Mucosa of descending colon (tissue), 3 donors: ENCODE data around the gene SEC61A1. TPM values are rescaled to one million over a fixed set of nuclear protein-coding genes. Genes with fewer than 3 reads are reported as not detected.

Experiments used
- ATAC-seq: fragments of 200-7000 bp; cut with Tn5 transposase; one replicate; pipeline ENCODE4 v1.9.1; 2020; ENCODE audit warnings: mild to moderate bottlenecking, moderate library complexity
- DNase-seq, 3 donors: peaks; one replicate each; pipeline ENCODE4 v3.0.0-alpha.2; 2020
- H3K36me3 ChIP-seq: fragments of 200-600 bp; one replicate; pipeline ENCODE4 v1.8.0; 2021; ENCODE audit warnings: low read depth, mild to moderate bottlenecking
- H3K4me1 ChIP-seq: fragments of 200-600 bp; one replicate; pipeline ENCODE4 v1.8.0; 2021; ENCODE audit warnings: low read depth, mild to moderate bottlenecking
- H3K4me3 ChIP-seq: fragments of 200-600 bp; one replicate; pipeline ENCODE4 v1.8.0; 2021; ENCODE audit warnings: mild to moderate bottlenecking
- H3K9me3 ChIP-seq: fragments of 200-600 bp; one replicate; pipeline ENCODE4 v1.8.0; 2021; ENCODE audit warnings: mild to moderate bottlenecking
- CTCF ChIP-seq: fragments of 200-600 bp; IDR thresholded peaks from one replicate; pipeline ENCODE4 v1.8.0; 2022; ENCODE audit warnings: antibody characterized with exemption, mild to moderate bottlenecking
- intact Hi-C, 2 donors: fragments of 100-400 bp; cut with DNase I in 1 of 2; cut with micrococcal nuclease in 1 of 2; formaldehyde crosslinking; loops; one replicate each; pipeline versions ENCODE4 v1.11.0 to v1.11.1; 2022; cut with DNase I, micrococcal nuclease
- total RNA-seq, 3 donors: library from RNA; stranded (reverse); fragmentation: NEBNext Ultra II Directional in 2 of 3; extraction: Animal tissue kit (Norgen Biotek cat#: 25700) in 2 of 3; gene quantifications; one replicate each; pipeline versions ENCODE4 v1.2.1 to v1.2.4, GENCODE V29; 2021 to 2023
- donor health status: DM: no; HTN: no; CAD: no; lungs with moderate emphysema.
- donor health status: DM: no; HTN: no; CAD: no.
- donor health status: DM: no; HTN: yes; CAD: no.

The SEC61A1 gene
- total RNA-seq, 3 donors from 2014 or later = 111 to 159 (median 116) TPM

DNA sequence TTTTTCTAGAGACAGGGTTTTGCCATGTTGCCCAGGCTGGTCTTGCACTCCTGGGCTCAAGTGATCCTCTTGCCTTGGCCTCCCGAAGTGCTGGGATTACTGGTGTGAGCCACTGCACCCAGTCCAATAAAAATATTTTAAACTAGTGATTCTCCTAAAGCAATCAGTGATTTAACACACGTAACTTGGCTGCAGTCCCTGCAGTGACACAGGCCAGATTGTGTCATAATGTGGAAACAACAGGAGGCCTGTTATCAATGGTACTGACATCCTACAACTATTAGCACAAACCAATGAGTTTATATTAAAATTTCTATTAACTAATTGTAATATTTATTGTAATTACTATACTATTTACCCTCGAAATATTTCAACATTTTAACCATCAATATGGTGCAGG, 1.6 kb upstream of the SEC61A1 start:
- H3K4me3 ChIP-seq = no peak overlapping the region
- peak in 1 of 3 donors; percentile 25 for DNase-seq
- no peaks in the 10 kb centered on the region for H3K9me3 ChIP-seq
- intact Hi-C loops = no loop called here
- H3K36me3 ChIP-seq = no peaks in the 10 kb centered on the region
- ATAC-seq = no peak
- TF ChIP-seq CTCF = no peak
- H3K4me1 ChIP-seq = peaks cover 22% of the 10 kb centered on the region

- intact Hi-C loops = no loop called here
- Histone ChIP-seq H3K4me1 (peaks cover 22% of the 10 kb centered on the region), H3K36me3 (no peaks in the 10 kb centered on the region), H3K9me3 (no peaks in the 10 kb centered on the region), H3K4me3 (peak overlapping the region; percentile 83)
- DNase-seq (no peak), ATAC-seq (no peak)
- TF ChIP-seq CTCF = no peak
These were observed 789 bp upstream of the SEC61A1 start for GRCh38 chr3:128051459-128051836.

DNA sequence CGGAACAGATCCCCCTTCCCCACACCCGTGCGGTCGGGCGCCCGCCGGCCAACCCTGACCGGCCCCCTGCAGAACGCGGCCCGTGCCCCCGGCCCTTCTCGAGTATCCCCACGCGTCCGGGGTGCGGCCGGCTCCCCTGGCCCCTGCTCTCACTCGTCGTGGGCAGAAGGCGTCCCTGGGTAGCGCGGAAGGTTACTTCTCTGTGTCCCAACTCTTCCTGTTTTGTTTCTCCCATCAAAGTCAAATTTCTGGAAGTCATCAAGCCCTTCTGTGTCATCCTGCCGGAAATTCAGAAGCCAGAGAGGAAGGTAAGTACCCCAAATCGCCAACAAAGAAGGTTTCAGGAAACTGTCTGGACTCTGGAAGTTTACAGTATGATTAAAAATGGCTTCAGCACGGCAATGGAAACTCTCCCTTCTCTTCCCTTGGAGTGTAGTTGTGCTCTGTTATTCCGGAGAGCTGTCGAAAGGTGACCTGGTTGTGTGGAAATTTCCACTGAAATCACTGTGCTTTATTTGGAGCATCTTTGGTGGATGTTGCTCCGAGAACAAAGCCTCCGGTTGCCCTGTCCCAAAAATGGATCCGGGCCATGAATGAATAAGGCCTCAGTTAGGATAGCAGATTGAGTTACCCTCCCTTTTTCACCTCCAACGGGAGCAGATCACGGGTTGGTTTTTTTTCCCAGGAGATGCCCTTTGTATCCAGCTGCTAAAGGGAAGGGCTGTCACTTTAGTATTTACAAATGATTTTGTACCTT, 536 bp downstream of the SEC61A1 start:
- peaks cover 22% of the 10 kb centered on the region for H3K4me1 ChIP-seq

DNA sequence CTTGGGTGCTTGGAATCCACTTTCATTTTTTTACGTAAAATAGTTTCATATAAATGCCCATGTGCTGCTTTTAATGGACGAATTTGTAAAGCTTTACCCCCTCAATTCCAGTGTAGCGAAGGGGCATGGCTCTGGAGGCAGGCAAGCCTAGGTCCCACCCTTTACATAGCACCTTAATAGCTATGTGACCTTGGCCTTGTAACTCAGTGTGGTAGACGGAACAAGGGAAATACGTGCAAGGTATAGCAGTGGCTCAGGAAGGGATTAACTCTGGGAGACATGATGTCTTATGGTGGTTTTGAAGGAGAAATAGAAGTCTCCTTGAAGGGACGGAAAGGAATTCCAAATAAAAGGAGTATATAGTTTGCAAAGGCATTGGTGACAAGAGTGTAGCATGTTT, 1.4 kb downstream of the SEC61A1 start:
- TF ChIP-seq CTCF = no peak
- intact Hi-C loops = no loop called here
- H3K9me3 ChIP-seq = no peaks in the 10 kb centered on the region
- DNase-seq (no peak), ATAC-seq (no peak)
- peaks cover 5% of the 10 kb centered on the region for H3K36me3 ChIP-seq
- H3K4me3 ChIP-seq = no peak overlapping the region
- H3K4me1 ChIP-seq = peaks cover 22% of the 10 kb centered on the region

More for the DNA sequence above, 536 bp downstream of the SEC61A1 start:
- ATAC-seq (peak; percentile 29), DNase-seq (peak in 1 of 3 donors; percentile 31)
- H3K9me3 ChIP-seq = no peaks in the 10 kb centered on the region
- H3K4me3 ChIP-seq = peak overlapping the region; percentile 83
- H3K36me3 ChIP-seq = no peaks in the 10 kb centered on the region
- intact Hi-C loops = no loop called here
- TF ChIP-seq CTCF = no peak

- no peak for ATAC-seq
- TF ChIP-seq CTCF = no peak
- Histone ChIP-seq H3K9me3 (no peaks in the 10 kb centered on the region), H3K4me1 (peaks cover 22% of the 10 kb centered on the region), H3K4me3 (no peak overlapping the region), H3K36me3 (peaks cover 9% of the 10 kb centered on the region)
- DNase-seq = no peak
- intact Hi-C loops = no loop called here
These were observed 2.1 kb downstream of the SEC61A1 start for GRCh38 chr3:128054367-128054766.
